A172 (cell line): ENCODE results near the gene KCNA10. TPM values are rescaled to one million over a fixed set of nuclear protein-coding genes. Genes with fewer than 3 reads are reported as not detected.
"Not testable (repeated sequence)": the region's sequence is repeated elsewhere in the genome, so short reads cannot be mapped to it uniquely, and the experiment has no call there.

Source experiments
- DNase-seq: peaks from one replicate; pipeline ENCODE4 v3.0.0-alpha.2; 2015; ENCODE audit warnings: low spot score
- total RNA-seq: library from RNA; depleted of rRNA; stranded (reverse); fragments of >200 nt; shearing (Covaris generic); gene quantifications from 2 replicates; pipeline ENCODE4 v1.2.3, GENCODE V29; 2014

Gene KCNA10
- total RNA-seq, 1 experiment from 2014 or later: not detected

DNA sequence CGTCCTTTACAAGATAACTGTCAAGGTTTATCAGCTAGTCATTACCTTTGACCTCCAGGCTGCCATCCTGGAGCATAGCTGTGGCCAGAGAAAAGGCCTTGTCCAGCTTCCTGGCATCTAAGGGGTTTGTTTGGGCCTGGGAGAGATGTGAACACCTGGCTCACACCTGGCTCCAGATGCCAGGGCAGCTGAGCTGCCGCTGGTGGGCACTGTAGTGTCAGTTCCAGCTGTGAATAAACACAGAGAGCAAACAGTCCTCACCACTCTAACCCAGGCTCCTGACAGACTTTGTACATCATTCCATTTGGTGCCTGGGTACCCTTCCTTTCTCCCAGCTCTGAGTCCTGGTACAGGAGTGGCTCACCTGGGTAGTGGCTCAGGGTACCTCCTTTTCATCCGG lies 14.3 kb upstream of the KCNA10 start:
- DNase-seq: no peak

DNA sequence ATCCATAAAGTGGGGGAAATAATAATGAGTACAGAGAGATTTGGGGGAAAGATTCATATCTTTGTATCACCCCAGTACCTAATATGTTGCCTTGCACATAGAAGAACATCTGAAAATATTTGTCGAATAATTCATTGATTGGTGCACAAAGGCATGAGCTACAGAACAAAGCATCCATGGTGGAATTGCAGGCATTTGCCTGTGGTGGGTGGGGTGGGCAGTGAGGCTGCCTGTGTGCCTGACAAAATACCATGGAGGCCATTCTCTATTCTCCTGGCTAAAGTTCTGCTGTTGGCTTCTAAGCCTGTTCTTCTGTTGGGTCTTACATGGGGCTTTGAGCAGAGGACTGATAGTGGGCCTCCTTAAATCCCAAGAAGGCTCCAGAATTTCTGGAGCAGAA lies 10.0 kb upstream of the KCNA10 start:
- no peak for DNase-seq

DNA sequence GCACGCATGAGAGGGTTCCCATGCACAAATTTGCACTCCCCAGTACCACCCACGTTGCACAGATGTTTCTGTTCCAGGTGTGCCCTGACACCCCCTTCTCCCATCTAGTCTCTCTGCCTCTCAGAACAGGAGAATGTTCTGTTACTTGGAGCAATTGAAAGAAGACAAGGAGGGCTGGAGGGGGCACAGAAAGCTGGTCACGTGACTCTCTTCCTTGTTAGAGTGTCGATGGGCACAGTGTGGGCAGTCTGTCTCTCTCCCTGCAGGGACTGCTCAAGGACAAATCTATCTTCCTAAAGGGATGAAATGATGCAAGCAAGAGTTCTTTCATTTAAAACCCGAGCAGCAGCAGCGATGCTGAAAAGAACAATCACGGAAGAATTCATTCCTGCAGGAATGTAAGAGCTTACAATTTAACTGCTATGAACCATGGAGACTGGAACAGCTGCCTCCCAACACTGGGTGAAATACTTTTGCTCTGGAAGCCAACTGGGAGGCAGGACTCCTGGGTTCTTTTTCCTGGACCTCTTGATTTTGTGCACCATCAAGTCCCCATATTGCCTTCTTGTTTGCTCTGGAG lies 7.3 kb upstream of the KCNA10 start:
- no peak for DNase-seq

DNA sequence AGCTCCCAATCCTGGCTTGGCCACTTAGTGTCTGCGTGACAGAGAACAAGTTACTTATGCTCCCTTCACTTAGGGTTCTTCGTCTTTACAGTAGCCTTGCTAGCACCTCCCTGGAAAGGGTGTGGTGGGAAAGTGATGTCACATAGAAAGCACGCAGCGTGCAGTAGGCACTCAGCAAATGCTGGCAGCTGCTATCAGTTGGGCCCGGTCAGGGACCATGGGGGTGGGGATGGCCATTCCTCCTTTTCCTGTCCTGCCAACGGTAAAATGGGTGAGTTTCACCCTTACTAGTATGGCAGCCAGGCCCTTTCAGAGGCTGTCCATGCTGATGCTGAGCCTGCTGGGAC lies 6.2 kb upstream of the KCNA10 start:
- DNase-seq: peak; percentile 57

DNA sequence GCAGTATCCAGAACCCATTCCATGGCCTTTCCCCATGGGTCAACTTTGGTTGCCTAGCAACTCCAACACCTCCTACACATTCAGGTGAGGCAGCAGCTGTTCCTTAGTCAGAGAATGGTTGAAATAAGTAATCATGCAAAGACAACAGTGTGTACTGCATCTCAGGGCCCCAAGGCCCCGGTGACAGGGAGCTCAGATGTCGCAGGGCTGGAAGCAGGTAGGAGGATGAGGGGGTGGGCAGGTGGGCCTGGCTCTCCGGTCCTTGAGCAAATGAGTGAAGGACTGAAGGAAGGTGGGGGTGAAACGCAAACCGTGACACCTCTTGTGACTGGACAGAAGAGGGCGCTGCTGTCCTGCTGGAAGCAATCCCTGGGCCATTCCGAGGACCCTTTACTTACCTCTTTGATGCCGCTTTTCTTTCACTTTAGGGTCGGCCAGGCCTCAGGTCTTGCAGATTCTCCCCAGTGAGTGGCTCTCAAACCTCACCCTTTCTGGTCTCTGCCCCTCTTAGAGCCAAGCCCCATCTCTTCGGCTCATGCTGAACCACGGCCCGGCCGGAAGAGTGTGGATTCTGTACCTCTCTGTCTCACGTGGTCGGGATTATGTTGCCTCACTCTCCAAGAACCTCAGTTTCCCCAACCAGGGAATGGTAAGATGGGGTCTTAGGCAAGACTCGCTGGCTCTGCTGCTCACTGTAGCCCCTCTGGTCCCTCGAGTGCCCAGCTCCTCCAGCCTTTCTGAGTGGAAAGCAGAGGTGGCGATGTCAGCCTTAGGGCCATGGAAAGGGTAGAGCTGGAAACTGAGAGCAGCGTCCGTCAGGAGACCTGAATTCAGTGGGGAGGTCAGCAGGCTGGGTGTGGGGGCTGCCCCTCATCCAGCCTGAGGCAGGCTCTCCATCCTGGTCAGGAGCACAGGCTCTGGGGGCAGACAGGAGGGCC lies 5.6 kb upstream of the KCNA10 start:
- DNase-seq: peak; percentile 48

DNA sequence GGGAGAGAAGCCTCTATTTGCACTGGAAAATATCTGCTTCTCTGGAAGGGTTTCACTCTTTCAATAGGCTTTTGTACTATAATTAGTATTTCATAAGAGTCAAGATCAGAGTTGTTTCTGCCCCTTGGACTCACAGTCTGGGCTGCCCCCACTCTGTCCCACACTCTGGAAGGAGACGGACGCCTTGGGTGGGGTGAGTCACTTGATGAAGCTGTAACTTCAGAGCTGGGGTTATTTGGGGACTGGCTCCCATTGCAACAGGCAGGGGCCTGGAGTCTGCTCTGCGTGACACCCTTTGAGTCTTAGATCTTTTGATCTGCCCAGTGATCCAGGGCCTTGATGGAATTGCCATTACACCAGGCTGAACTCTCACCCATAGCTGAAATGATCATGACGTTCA lies 4.0 kb upstream of the KCNA10 start:
- no peak for DNase-seq

DNA sequence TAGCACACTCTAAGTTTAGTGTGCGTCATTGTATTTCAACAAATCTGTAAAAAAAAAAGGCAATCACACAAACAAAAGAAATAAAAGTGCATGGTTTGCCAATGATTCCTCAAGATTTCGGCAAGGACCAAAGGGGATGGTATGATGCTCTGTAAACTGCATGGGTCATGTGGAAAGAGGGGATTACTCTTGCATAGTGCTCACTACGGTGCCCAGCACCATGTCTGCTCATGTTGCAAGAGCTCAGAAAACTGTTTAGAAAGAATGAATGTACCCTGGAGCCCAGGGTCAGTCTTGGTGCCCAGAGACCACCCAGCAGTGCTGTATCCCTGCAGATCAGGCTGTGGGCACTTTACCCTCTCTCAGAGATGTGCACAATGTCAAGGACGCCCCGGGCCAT lies 3.6 kb upstream of the KCNA10 start:
- no peak for DNase-seq

DNA sequence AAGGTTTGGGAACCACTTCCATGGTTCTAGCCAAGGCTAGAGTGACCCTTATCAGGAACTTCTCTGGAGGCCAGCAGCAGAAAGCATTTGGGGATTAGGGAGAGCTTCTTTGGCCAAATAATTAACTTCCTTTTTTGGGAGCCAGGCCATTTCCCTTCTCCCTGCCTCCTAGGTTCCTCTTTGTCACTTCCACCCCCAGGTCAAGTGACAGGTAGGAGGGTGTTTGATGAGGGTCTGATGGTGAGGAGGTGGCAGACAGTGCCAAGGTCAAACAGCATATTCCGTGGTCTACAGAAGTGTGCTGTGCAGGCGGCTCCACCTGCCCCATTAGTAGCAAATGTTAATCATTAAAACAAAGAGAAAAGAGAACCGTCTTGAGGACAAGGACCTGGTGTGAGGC lies 1.9 kb upstream of the KCNA10 start:
- no peak for DNase-seq

DNA sequence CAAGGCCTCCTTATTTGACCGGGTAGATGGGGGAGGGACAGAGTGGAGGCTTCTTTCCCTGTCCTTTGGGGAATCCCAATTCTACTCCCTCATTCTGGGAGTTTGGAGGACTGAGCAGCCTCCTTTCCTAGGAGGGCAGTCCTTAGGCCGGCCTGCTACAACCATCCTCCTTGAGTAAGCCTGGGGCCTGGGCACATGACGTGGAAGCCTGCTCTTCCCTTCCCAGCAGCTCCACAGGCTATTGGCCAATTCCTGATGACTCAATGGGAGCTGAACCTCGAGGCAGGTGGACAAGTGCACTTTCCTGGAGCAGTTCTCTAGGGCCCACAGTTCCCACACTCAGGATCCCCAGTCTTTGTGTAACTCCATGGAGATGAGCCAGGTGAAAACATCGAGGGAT lies 3.1 kb downstream of the KCNA10 start:
- DNase-seq: no peak

DNA sequence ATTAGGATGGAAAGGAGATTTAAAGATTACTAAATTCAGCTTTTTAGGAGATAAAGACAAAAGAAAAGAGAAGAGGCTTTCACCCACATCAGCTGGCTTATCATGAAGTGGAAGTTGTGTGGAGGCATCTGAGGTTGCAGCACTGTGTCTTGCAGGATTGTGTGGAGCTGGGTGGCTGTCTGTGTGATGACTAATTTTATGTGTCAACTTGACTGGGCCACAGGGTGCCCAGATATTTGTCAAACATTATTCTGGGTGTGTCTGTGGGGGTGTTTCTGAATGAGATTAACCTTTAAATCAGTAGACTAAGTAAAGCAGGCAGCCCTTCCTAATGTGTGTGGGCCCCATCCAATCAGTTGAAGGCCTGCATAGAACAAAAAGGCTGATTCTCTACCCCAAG lies 3.9 kb downstream of the KCNA10 start:
- no peak for DNase-seq

DNA sequence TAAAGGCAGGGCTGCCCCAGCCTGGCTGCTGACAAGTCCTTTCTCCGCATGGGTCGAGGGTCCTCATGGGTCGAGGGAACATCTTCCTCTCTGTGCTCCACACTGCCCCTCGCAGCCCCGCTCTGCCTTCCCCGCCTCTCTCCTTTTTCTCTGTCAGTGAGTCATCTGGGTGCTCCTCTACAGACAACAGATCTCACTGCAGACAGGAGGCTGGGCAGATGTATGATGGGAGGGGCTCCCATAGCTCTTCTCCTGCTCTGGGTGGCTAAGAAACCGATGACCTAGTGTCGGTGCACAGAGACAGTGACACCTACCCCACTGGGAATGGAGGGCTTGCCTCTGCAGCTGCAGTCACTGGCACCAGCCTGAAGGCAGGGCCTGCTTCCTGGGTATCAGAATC lies 5.5 kb downstream of the KCNA10 start:
- peak; percentile 31 for DNase-seq

DNA sequence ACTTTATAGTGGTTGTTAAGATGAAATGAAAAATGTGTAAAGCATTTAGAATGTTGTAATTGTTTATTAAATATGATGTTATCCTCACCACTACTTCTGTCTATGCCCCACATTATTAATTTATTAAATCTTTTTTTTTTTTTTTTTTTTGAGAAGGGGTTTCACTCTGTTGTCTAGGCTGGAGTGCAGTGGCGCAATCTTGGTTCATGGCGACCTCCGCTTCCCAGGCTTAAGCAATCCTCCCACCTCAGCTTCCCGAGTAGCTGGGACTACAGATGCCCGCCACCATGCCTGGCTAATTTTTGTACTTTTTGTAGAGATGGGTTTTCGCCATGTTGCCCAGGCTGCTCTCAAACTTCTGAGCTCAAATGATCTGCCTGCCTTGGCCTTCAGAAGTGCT lies 7.5 kb downstream of the KCNA10 start:
- DNase-seq: no peak

DNA sequence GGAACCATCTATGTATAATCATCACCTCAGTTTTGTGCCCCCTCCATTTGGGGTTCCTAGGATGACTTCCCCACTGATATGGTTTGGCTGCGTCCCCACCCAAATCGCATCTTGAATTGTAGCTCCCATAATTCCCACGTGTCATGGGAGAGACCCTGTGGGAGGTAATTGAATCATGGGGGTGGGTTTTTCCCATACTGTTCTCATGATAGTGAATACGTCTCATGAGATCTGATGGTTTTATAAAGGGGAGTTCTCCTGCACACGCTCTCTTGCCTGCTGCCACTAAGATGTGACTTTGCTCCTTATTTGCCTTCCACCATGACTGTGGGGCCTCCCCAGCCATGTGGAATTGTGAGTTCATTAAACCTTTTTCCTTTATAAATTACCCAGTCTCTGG lies 8.1 kb downstream of the KCNA10 start:
- not testable (repeated sequence) for DNase-seq

DNA sequence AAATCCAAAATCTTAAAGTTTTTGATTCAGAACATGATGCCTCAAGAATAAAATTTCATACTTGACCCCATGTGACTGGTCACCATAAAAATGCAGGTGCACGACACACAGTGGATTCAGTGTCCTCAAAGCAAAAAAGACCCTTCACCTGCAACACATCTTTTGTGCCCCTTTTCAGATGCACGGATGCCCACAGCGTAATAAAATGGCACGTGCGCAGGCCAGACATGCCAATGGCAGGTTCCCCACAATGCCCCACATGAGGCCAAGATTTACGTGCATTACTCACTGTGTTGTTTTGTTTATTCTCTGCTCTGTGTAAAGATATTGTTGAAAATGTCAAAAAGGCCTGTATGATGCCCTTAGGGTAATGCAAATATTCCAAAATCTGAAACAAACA lies 9.3 kb downstream of the KCNA10 start:
- DNase-seq: no peak

DNA sequence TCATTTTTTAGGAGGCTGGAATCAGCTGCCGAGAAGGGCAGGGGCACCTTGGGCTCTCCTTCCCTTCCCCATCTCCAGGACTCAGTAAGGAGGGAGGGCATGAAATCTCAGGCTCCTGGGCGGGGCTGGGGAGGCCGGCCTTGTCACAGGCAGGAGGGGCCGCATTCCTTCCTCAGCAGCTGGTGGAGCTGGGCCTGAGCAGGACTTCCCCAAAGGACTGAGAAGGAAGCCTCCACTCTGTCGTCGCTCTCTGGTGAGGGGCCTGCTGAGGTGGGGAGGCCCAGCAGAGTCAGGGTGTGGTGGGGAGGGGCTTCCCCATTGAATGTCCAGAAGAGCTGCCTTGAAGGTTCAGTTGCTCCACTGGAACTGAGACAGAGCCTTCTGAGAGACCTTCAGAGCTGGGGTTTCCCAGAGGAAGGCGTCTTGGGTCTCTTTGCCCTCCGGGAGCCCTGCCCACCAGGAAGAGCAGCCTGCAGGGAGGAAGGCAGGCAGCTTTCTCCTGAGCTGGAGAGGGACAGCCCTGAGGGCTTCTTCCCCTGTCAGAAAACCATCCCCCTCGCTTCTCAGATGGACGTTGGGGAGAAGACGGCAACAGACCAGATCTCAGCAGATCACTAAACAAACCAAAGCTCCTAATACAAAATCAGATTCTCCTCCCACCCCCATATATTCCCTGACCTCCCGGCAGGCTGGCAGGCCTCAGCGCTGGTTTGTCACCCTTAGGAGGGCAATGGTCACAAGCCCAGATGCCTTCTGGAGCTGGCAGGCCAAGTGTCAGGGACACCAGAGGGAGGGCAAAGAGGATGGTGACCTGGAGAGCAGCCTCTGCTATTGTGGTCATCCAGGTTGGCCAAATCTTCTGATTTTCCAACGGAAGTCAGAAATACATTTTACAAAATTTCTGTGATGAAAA lies 10.7 kb downstream of the KCNA10 start:
- no peak for DNase-seq

DNA sequence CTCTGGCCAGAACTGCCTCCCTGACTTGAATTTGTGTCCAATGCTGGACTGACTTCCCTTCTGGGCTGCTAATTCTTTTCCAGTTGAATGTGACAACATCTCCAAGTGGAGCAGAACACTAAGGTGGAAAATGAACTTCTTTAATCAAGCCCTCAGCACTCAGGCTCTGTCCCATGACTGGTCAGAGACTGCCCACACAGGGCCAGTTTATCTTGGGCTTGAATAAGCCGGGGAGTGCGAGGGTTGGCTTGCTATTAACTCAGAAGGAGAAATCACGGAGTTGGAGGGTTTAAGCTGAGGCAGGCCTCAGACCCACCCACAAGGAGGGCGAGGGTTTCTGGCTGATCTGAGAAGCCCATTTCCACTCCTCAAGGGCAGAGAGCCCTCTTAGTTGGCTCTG lies 12.4 kb downstream of the KCNA10 start:
- no peak for DNase-seq

DNA sequence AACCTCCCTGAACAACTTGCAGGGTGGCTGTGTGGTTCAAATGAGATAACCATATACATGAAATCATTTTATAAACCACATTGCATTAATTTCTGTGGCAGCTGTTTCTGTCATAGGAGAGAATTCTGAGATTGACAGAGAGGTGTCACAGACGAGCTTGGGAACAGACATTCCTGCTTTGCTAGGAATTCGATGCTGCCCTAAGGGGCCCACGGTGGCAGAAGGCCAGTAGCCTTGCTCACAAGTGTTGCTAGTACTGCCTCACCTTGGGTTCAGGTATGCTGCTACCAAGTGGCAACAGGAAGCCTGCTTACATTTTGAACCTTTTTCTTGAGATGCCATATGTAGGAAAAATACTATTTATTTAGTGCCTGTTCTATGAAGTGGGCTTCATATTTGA lies 13.4 kb downstream of the KCNA10 start:
- no peak for DNase-seq

DNA sequence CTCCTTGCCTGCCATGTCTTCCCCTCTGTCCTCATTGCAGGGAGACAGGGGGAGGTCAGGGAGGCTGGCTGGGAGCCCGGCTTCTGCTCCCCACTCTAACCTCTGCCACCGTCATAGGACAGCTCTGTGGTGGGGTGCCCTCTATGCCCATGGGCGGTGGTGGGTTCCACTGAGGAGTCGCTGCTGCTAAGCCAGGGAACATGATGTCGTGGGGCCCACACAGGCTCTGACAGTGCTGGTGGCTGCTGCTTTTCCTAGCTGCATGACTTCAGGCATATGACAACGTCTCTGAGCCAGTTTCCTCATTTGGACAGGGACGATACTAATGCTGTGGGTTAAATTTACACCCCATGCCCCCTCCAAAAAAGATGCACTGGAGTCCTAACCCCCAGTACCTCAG lies 14.7 kb downstream of the KCNA10 start:
- no peak for DNase-seq

DNA sequence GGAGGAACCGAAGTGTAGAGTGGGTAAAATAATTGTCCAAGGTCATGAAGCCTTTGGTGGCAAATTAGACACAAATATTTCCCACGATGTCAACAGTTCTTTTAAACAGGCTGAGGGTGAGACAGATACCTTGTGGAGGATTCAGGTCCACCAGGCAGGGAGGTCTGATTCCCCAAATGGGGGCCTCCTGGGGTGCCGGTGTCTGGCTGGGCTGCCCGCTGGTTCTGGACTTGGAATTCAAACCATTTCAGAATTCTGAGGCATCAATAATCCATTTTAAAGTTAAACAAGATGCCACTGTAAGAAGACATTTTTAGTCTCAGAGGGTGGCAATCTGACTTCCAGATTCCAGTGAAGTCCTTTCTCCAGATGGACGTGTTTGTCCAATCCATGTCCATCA lies 15.5 kb downstream of the KCNA10 start:
- no peak for DNase-seq

DNA sequence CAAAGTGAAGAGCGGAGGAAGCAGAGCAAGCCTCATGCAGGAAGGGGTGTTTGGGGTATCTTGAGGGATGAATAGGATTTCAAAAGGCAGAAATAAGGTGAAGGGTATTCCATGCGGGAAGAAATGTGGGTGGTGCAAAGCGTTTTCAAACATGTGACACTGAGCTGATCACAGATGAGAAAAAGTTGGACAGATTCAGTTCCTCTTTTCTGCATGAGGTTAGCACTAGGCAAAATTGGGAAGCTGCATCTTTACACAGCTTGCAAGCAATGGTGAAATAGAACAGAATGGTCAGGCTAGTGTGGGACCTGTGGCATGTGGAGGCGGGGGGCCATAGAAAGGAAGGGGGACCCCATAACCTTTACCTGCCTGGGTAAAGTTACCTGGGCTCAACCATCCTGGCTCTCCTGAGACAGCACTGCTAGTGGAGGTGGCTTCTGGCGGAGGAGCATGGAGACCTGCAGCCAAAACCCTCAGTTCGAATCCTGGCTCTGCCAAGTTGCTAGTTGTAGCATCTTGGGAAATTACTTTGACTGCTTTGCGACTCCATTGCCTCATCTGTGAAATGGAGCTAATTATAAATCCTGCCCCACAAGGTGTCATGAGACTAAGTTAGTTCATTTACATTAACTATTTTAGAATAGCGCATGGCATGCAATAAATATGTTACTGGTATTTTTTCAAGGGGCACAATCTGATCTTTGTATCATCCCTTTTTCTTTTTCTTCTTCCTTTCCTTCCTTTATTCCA lies 16.4 kb downstream of the KCNA10 start:
- no peak for DNase-seq

DNA sequence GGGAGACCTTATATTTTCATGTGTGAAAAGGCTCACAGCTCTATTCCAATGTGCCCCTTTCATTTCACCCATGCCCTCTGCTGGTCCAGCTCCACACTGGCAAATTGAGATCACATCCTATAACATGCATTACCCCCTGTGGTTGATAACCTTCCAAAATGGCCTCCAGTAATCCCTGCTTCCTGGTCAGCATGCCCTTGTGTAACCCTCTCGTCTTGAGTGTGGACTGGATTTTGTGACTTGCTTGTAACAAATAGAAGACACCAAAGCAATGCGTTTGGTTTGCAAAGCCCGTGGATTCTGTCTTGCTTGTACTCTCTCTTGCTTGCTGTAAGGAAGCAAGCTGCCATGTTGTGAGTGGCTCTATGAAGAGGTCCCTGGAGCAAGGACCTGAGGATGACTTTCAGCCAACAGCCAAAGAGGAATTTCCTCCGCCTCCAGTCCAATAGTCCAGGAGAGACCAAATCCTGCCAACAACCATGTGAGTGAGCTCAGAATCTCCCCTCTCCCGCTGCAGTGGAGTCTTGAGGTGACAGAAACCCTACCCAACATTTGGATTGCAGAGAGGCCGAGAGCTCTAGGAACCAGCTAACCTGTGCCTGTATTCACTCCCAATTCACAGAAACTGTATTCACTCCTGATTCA lies 17.4 kb downstream of the KCNA10 start:
- no peak for DNase-seq
